HG03378 (cell line): ENCODE measurements around the gene ERC2.
"Not testable (repeated sequence)": the region's sequence is repeated elsewhere in the genome, so short reads cannot be mapped to it uniquely, and the experiment has no call there.

Source experiments
- ATAC-seq: cut with Tn5 transposase; IDR thresholded peaks from one replicate; pipeline ENCODE4 v1.9.1; 2021; ENCODE audit warnings: mild to moderate bottlenecking, moderate library complexity; ENCODE audit not compliant: unreplicated experiment

The ERC2 gene

GRCh38 chr3:55525436-55525835 is 942.8 kb downstream of the ERC2 start:
- ATAC-seq: no peak

GRCh38 chr3:55524565-55525244 is 943.6 kb downstream of the ERC2 start:
- ATAC-seq: no peak

- no peak for ATAC-seq
Measured at GRCh38 chr3:55523471-55523870, 944.8 kb downstream of the ERC2 start.

- ATAC-seq: no peak
Measured at GRCh38 chr3:55521738-55522421, 946.4 kb downstream of the ERC2 start.

GRCh38 chr3:55521064-55521737 is 947.1 kb downstream of the ERC2 start:
- ATAC-seq: no peak

GRCh38 chr3:55519019-55519418 is 949.2 kb downstream of the ERC2 start:
- no peak for ATAC-seq

GRCh38 chr3:55518451-55518850 is 949.8 kb downstream of the ERC2 start:
- no peak for ATAC-seq

GRCh38 chr3:55516392-55517030 is 951.8 kb downstream of the ERC2 start:
- ATAC-seq: no peak

GRCh38 chr3:55515550-55516246 is 952.6 kb downstream of the ERC2 start:
- no peak for ATAC-seq

- ATAC-seq: no peak
Measured at GRCh38 chr3:55514962-55515361, 953.3 kb downstream of the ERC2 start.

- ATAC-seq: no peak
Measured at GRCh38 chr3:55512571-55513343, 955.5 kb downstream of the ERC2 start.

- ATAC-seq: no peak
Measured at GRCh38 chr3:55511895-55512570, 956.2 kb downstream of the ERC2 start.

- no peak for ATAC-seq
Measured at GRCh38 chr3:55508335-55508734, 959.9 kb downstream of the ERC2 start.

GRCh38 chr3:55507808-55508207 is 960.5 kb downstream of the ERC2 start:
- ATAC-seq: no peak

GRCh38 chr3:55505776-55506175 is 962.5 kb downstream of the ERC2 start:
- ATAC-seq: no peak

- not testable (repeated sequence) for ATAC-seq
Measured at GRCh38 chr3:55505102-55505501, 963.2 kb downstream of the ERC2 start.

GRCh38 chr3:55501905-55502304 is 966.4 kb downstream of the ERC2 start:
- no peak for ATAC-seq

- no peak for ATAC-seq
Measured at GRCh38 chr3:55500555-55501330, 967.5 kb downstream of the ERC2 start.

GRCh38 chr3:55498520-55498919 is 969.7 kb downstream of the ERC2 start:
- no peak for ATAC-seq
